Activated CD4-positive, alpha-beta memory T cell treated with anti-CD3 and anti-CD28 coated beads for 36 hours (primary cell): ENCODE measurements around the gene B4GALT3. TPM values are rescaled to one million over a fixed set of nuclear protein-coding genes. Genes with fewer than 3 reads are reported as not detected.
A peak's percentile ranks its signal among the peaks of the same experiment; 100 is the strongest.

Experiments used
- CTCF ChIA-PET: fragments of 350-600 bp; sonication (Branson Sonifier 250); formaldehyde crosslinking; loops from one replicate; lab custom pipeline; 2021; ENCODE audit warnings: antibody characterized with exemption, inconsistent platforms; lab: Charles Lee
- POLR2A ChIA-PET: fragments of 350-600 bp; sonication (Branson Sonifier 250); formaldehyde crosslinking; loops from one replicate; lab custom pipeline; 2021; ENCODE audit warnings: antibody characterized with exemption; lab: Charles Lee
- DNase-seq: peaks from one replicate; pipeline ENCODE4 v3.0.0-alpha.2; 2020
- H3K27ac Mint-ChIP-seq: one replicate; pipeline ENCODE4 v1.8.0; 2021; ENCODE audit warnings: mixed read lengths
- H3K27me3 Mint-ChIP-seq: one replicate; pipeline ENCODE4 v1.8.0; 2021; ENCODE audit warnings: mixed read lengths
- H3K36me3 Mint-ChIP-seq: one replicate; pipeline ENCODE4 v1.8.0; 2021; ENCODE audit warnings: mixed read lengths
- H3K4me1 Mint-ChIP-seq: one replicate; pipeline ENCODE4 v1.8.0; 2021; ENCODE audit warnings: low read depth, mixed read lengths
- H3K4me3 Mint-ChIP-seq: one replicate; pipeline ENCODE4 v1.8.0; 2021; ENCODE audit warnings: mild to moderate bottlenecking, mixed read lengths
- H3K9me3 Mint-ChIP-seq: one replicate; pipeline ENCODE4 v1.8.0; 2021; ENCODE audit warnings: mixed read lengths
- intact Hi-C: fragments of 100-400 bp; cut with micrococcal nuclease; formaldehyde crosslinking; loops from one replicate; pipeline ENCODE4 v1.15.1; 2023
- total RNA-seq, 2 experiments: library from RNA; stranded (reverse); gene quantifications; one replicate each; pipeline ENCODE4 v1.2.3, GENCODE V29; 2021

Gene B4GALT3
- total RNA-seq, 2 experiments from 2014 or later = 46.3 to 50.9 TPM

DNA sequence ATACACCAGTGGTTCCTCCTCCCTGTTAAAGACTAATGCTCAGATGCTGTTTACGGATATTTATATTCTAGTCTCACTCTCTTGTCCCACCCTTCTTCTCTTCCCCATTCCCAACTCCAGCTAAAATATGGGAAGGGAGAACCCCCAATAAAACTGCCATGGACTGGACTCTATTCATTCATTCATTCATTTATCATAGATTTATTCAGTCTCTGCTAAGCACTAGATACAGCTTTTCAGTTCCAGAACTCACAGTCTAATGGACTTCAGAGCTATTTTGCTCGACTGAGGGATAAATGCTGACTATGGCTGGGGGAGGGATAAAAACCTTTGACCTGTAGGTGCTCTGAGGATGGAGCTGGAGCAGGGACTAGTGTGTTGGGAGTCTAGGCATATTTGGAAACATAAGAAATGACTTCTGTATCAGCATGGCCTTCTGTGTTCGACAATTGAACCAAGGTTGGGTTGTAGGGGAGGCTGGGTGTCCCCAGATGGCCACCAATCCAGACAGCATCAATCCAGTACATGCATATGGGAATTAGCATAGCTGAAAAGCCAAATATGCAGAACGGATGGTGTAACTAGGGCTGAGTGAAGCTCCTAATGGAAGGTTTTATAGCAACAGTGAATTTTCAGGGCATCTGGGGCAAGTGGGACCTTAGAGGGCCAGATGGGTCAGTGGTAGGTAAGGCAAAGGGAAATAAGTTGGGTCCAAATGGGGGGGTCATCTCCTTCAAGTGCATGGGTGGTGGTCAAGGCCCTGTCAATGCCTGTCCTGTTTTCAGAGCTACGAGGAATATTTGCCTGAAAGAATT is 42.0 kb upstream of the B4GALT3 start:
- H3K27ac Mint-ChIP-seq = no peak overlapping the region
- H3K36me3 Mint-ChIP-seq = peaks cover 7% of the 10 kb centered on the region
- peaks cover 28% of the 10 kb centered on the region for H3K4me1 Mint-ChIP-seq
- intact Hi-C loops = no loop called here
- POLR2A ChIA-PET = interaction anchor here (0.5 to 0.8 kb wide), 2 partner anchors 17 to 72 kb away, joined by 3 read pairs; partner anchors contain the start of gene NDUFS2
- no peak overlapping the region for H3K4me3 Mint-ChIP-seq
- no peak for DNase-seq
- CTCF ChIA-PET = interaction anchor here (1.0 to 3.4 kb wide), 5 partner anchors 8 to 165 kb away, joined by 3 to 13 read pairs (median 7); no protein-coding TSS in a partner anchor
- H3K9me3 Mint-ChIP-seq = no peaks in the 10 kb centered on the region
- H3K27me3 Mint-ChIP-seq = no peaks in the 10 kb centered on the region

DNA sequence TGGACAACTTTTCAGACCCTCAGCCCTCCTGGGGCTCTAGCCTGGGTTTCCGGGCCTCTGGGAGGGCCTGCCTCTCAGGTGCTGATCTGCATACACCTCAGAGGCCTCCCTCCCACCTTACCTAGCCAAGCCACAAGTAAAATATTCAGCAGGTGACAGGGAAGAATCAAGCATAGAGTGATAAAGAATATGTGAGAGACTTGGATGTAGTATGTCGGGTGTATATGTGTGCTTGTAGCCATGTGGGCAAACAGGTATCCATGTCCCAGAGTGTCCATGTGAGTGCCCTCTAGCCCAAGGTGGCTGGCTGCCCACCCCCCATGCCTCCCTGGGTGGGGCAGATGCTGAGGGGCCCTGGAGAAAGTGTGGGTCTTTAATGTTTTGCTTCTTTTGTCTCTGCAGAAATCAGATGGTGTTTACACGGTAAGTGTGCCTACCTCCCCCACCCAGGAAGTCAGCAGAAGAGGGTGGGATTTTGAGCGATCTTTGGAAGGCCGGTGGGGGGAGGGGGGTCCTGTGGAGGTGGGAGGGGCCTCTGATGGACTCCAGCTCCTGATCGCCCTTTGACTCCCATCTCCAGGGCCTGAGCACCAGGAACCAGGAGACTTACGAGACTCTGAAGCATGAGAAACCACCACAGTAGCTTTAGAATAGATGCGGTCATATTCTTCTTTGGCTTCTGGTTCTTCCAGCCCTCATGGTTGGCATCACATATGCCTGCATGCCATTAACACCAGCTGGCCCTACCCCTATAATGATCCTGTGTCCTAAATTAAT is 41.2 kb upstream of the B4GALT3 start:
- Mint-ChIP-seq H3K9me3 (no peaks in the 10 kb centered on the region), H3K4me3 (no peak overlapping the region), H3K4me1 (peaks cover 28% of the 10 kb centered on the region), H3K27me3 (no peaks in the 10 kb centered on the region), H3K27ac (no peak overlapping the region), H3K36me3 (peaks cover 13% of the 10 kb centered on the region)
- POLR2A ChIA-PET = no interaction called here
- DNase-seq = no peak
- CTCF ChIA-PET = interaction anchor here (1.0 to 3.4 kb wide), 6 partner anchors 7 to 73 kb away, joined by 3 to 13 read pairs (median 6); no protein-coding TSS in a partner anchor
- intact Hi-C loops = no loop called here

DNA sequence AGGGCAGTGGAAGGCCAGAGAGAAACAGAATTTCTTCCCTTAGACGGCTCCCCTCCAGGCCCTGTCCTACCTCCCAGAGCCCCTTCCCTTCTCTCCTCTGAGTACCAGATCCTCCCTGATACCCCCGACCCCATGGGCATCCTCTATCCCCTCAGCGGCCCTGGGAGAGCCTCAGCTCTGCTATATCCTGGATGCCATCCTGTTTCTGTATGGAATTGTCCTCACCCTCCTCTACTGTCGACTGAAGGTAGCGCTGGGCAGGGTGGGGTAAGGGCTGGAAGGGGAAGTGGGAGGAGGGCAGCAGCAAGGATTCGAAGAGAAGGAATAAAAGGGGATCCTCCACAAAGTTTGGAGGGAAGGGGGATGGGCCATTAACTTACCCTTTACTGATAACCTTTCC is 40.5 kb upstream of the B4GALT3 start:
- Mint-ChIP-seq H3K36me3 (peaks cover 18% of the 10 kb centered on the region), H3K27ac (no peak overlapping the region), H3K4me3 (no peak overlapping the region), H3K4me1 (peaks cover 28% of the 10 kb centered on the region), H3K9me3 (no peaks in the 10 kb centered on the region), H3K27me3 (no peaks in the 10 kb centered on the region)
- ChIA-PET CTCF (interaction anchor here (1.2 to 3.4 kb wide), 4 partner anchors 7 to 16 kb away, joined by 3 to 13 read pairs (median 8); partner anchors contain the start of gene TOMM40L), POLR2A (interaction anchor here (2.6 kb wide), 1 partner anchor 16 kb away, joined by 11 read pairs; the partner anchor contains the start of gene NDUFS2)
- intact Hi-C loops = no loop called here
- no peak for DNase-seq

DNA sequence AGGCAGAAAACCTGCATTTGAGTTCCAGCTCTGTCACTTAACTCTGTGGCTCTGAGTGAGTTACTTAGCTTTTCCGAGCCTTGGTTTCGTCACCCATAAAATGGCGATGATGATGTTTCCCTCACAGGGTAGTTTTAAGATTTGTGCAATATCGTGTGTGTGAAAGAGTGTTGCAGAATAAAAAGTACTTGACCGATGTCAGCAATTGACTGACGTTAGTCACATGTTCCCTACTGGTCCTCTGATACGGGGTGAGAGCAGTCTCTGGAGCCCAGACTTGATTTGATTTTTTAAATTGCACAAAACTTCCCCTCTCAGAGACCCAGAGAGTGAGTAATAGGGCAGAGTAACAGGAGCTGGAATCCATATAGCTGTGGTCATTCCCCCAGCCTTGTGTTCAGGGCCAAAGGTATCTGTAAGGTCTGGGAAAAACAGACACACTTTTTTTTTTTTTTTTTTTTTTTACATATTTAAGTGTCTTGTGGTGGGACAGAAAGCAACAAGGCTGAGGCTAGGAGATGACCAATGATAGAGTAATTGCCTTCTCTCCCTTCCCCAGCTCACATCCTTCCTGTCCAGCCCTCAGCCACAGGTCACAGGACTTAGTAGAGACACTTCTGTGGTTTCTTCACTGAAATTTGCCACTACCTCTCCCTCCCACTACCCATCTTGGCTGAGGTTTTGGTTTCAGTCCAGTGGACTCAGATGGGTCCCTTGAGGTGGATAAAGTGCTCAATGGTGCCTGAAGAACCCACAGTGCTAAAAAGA is 39.8 kb upstream of the B4GALT3 start:
- ChIA-PET CTCF (interaction anchor here (1.2 to 3.4 kb wide), 5 partner anchors 8 to 15 kb away, joined by 3 to 13 read pairs (median 6); partner anchors contain the start of gene TOMM40L), POLR2A (interaction anchor here (2.6 kb wide), 1 partner anchor 15 kb away, joined by 11 read pairs; the partner anchor contains the start of gene NDUFS2)
- no peaks in the 10 kb centered on the region for H3K9me3 Mint-ChIP-seq
- H3K4me1 Mint-ChIP-seq = peaks cover 28% of the 10 kb centered on the region
- peak overlapping the region; percentile 39 for H3K27ac Mint-ChIP-seq
- no peaks in the 10 kb centered on the region for H3K27me3 Mint-ChIP-seq
- DNase-seq = no peak
- intact Hi-C loops = no loop called here
- H3K4me3 Mint-ChIP-seq = no peak overlapping the region
- peaks cover 22% of the 10 kb centered on the region for H3K36me3 Mint-ChIP-seq

DNA sequence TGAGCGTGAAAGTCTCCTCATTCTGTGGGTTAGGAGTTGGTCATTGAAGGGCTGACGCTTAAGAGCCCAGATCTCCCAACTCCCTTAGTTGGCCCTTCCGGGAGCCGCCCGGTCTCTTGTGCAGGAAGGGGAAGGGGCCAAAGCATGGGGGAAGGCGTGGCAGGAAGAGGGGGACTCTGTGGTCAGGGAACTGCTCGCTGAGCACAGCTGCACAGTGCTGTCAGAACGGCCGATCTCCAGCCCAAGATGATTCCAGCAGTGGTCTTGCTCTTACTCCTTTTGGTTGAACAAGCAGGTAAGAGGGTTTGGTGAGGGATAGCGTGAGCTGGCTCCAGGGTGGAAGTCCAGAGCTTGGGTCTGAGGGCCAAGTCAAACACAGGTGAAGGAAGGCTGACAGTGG is 37.8 kb upstream of the B4GALT3 start, which contains the start of gene FCER1G:
TSS of gene FCER1G (plus strand) at position 220 of the 400 bp plus-strand sequence. CDS start at position 247, 27 bp downstream.
- CTCF ChIA-PET = interaction anchor here (1.2 to 1.3 kb wide), 2 partner anchors 10 to 76 kb away, joined by 3 to 4 read pairs; partner anchors contain the start of gene TOMM40L
- H3K36me3 Mint-ChIP-seq = peaks cover 34% of the 10 kb centered on the region
- intact Hi-C loops = no loop called here
- no peaks in the 10 kb centered on the region for H3K9me3 Mint-ChIP-seq
- peaks cover 28% of the 10 kb centered on the region for H3K4me1 Mint-ChIP-seq
- POLR2A ChIA-PET = interaction anchor here (2.6 kb wide), 1 partner anchor 13 kb away, joined by 11 read pairs; the partner anchor contains the start of gene NDUFS2
- no peak for DNase-seq
- no peaks in the 10 kb centered on the region for H3K27me3 Mint-ChIP-seq
- no peak within 1 kb of the TSS for H3K27ac Mint-ChIP-seq
- no peak within 1 kb of the TSS for H3K4me3 Mint-ChIP-seq

DNA sequence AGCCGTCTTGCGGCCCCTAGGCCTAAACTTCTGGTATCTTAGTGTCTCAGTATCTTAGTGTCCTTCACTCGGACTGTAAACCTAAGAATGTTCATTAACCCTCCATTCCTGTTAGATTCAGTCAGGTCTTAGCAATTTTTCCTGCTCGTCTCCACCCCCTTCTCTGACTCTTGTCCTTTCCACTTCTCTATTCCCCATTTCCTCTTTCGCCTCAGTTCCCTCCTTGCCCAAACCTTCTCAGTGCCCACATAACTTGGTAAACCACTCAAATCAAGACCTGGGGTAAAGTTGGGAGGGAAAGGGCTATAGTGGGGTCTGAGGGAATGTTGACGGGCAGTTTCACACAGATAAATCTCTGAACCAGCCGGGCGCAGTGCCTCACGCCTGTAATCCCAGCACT is 37.1 kb upstream of the B4GALT3 start:
- Mint-ChIP-seq H3K27ac (no peak overlapping the region), H3K4me1 (peaks cover 34% of the 10 kb centered on the region)
- intact Hi-C loops = no loop called here

DNA sequence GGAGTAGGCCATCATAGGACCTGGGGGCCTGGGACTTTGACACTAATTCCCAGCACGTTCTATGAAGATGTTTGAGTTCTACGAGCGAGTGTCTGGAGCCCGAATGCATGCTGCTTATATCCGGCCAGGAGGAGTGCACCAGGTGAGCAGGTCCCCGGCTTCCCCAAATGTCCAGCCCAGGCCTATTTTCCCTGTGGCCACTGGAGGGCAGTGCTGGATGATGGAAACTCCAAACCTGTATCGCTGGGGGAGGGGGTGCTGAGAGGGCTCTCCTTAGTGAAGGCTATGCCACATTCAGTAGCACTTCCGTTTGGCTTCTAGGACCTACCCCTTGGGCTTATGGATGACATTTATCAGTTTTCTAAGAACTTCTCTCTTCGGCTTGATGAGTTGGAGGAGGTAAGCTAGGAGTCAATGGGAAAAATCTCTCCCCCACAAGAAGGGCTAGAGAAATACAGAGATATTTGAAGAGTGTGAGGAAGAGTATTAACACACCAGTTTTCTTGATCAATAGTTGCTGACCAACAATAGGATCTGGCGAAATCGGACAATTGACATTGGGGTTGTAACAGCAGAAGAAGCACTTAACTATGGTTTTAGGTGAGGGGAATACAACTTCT is 32.6 kb upstream of the B4GALT3 start:
- Mint-ChIP-seq H3K27me3 (no peaks in the 10 kb centered on the region), H3K9me3 (no peaks in the 10 kb centered on the region), H3K27ac (peak overlapping the region; percentile 5), H3K4me3 (no peak overlapping the region), H3K4me1 (peaks cover 21% of the 10 kb centered on the region), H3K36me3 (peaks cover 53% of the 10 kb centered on the region)
- CTCF ChIA-PET = interaction anchor here (0.9 to 4.9 kb wide), 12 partner anchors 9 to 170 kb away, joined by 3 to 74 read pairs (median 5); partner anchors contain the start of genes APOA2, PPOX and TOMM40L
- peak; percentile 83 for DNase-seq
- intact Hi-C loops = loop anchor here (1.0 kb wide), 1 partner anchor 15 kb away; no protein-coding TSS in a partner anchor
- POLR2A ChIA-PET = interaction anchor here (1.5 to 1.9 kb wide), 2 partner anchors 8 to 16 kb away, joined by 6 to 7 read pairs; partner anchors contain the start of genes NDUFS2 and TOMM40L

More for the DNA sequence above, 37.1 kb upstream of the B4GALT3 start:
- Mint-ChIP-seq H3K27me3 (no peaks in the 10 kb centered on the region), H3K36me3 (peaks cover 41% of the 10 kb centered on the region), H3K9me3 (no peaks in the 10 kb centered on the region), H3K4me3 (no peak overlapping the region)
- no peak for DNase-seq
- ChIA-PET CTCF (no interaction called here), POLR2A (interaction anchor here (0.6 kb wide), 1 partner anchor 11 kb away, joined by 3 read pairs; the partner anchor contains the start of gene TOMM40L)

DNA sequence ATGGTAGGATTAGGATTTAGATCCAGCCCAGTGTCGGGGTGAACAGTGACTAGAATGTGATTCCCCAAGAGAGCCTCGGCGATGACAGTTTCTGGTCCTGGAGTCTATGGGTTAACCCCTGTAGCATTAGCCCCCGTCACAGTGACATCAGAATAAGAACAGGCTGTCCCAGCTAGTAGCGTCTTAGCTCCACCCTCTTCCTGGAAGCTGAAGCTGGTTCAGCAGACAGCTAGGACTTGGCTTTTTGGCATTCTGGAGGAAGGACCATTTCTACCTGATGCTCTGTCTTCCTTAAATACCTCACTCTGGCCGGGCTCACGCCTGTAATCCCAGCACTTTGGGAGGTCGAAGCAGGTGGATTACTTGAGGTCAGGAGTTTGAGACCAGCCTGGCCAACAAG is 29.9 kb upstream of the B4GALT3 start:
- H3K4me1 Mint-ChIP-seq = peaks cover 40% of the 10 kb centered on the region
- H3K36me3 Mint-ChIP-seq = peaks cover 47% of the 10 kb centered on the region
- intact Hi-C loops = no loop called here
- H3K27ac Mint-ChIP-seq = no peak overlapping the region
- no peak overlapping the region for H3K4me3 Mint-ChIP-seq
- POLR2A ChIA-PET = interaction anchor here (1.6 kb wide), 1 partner anchor 19 kb away, joined by 4 read pairs; the partner anchor contains the start of gene TOMM40L
- no peaks in the 10 kb centered on the region for H3K27me3 Mint-ChIP-seq
- no peaks in the 10 kb centered on the region for H3K9me3 Mint-ChIP-seq
- CTCF ChIA-PET = interaction anchor here (7.2 to 7.6 kb wide), 2 partner anchors 14 to 19 kb away, joined by 68 to 103 read pairs; partner anchors contain the start of gene TOMM40L
- no peak for DNase-seq

DNA sequence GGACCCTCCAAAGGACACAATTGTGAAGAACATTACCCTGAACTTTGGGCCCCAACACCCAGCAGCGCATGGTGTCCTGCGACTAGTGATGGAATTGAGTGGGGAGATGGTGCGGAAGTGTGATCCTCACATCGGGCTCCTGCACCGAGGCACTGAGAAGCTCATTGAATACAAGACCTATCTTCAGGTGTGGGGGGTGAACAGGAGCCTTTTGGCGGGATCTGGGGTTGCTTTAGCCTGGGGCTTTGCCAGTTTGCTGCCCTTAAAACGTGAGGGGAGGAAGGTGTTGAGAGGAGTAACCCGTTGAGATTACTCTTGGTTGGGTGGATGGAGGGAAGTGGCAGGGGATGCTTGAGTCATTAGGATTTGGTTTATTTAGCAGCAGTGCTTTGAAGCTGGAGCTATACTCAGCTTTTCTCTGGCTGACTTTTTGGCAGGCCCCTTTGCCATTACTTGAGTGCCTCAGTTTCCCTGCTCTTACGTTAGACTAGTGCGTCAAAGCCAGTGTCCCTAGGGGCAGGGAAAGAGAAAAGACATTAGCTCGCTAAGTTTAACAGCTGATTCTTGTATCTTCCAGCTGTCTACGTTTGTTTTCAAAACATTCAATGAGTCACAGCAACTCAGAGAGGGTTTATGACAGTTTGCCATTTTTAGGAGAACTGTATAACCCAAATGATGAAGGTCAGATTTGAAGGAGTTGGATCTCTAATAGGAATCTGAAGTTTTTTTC is 29.3 kb upstream of the B4GALT3 start:
- H3K36me3 Mint-ChIP-seq = peaks cover 41% of the 10 kb centered on the region
- CTCF ChIA-PET = interaction anchor here (2.5 to 7.6 kb wide), 3 partner anchors 14 to 176 kb away, joined by 10 to 103 read pairs (median 68); partner anchors contain the start of gene TOMM40L
- POLR2A ChIA-PET = interaction anchor here (1.6 kb wide), 1 partner anchor 19 kb away, joined by 4 read pairs; the partner anchor contains the start of gene TOMM40L
- no peak overlapping the region for H3K4me3 Mint-ChIP-seq
- peaks cover 44% of the 10 kb centered on the region for H3K4me1 Mint-ChIP-seq
- intact Hi-C loops = no loop called here
- DNase-seq = no peak
- no peaks in the 10 kb centered on the region for H3K9me3 Mint-ChIP-seq
- no peaks in the 10 kb centered on the region for H3K27me3 Mint-ChIP-seq
- H3K27ac Mint-ChIP-seq = no peak overlapping the region
